ENCODE measurements around the gene FHOD1.

DNA sequence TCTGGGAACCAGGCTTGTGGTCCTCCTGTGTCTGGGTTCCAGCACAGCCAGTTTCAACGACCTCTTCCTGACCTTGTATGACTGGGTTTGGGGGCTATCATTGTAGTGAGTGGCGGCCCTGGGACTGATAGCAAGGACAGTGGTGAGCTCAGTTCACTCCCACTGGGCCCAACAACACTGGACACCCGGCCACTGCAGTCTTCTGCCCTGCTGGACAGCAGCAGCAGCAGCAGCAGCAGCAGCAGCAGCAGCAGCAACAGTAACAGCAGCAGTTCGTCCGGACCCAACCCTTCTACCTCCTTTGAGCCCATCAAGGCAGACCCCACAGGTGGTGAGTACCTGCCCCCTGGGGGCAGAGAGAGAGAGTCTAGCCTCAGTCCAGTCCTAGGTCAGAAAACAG, 51.6 kb downstream of the FHOD1 start:
- no peak for TF ChIP-seq EZH2 (IDR thresholded peaks at IDR 0.05; ENCODE audit: borderline replicate concordance, low read length)
- TF ChIP-seq, protein P1, sequence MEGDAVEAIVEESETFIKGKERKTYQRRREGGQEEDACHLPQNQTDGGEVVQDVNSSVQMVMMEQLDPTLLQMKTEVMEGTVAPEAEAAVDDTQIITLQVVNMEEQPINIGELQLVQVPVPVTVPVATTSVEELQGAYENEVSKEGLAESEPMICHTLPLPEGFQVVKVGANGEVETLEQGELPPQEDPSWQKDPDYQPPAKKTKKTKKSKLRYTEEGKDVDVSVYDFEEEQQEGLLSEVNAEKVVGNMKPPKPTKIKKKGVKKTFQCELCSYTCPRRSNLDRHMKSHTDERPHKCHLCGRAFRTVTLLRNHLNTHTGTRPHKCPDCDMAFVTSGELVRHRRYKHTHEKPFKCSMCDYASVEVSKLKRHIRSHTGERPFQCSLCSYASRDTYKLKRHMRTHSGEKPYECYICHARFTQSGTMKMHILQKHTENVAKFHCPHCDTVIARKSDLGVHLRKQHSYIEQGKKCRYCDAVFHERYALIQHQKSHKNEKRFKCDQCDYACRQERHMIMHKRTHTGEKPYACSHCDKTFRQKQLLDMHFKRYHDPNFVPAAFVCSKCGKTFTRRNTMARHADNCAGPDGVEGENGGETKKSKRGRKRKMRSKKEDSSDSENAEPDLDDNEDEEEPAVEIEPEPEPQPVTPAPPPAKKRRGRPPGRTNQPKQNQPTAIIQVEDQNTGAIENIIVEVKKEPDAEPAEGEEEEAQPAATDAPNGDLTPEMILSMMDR (IDR thresholded peaks at IDR 0.05; ENCODE audit: low read length) = no peak
